ENCODE results near the gene CDC6.

GRCh38 chr17:40331743-40332641, 44.3 kb downstream of the CDC6 start:
- no peak for TF ChIP-seq POLR2A (IDR thresholded peaks at IDR 0.05)
- TF ChIP-seq CTCF (IDR thresholded peaks at IDR 0.05), result no peak
